Measurements from ENCODE around the gene MAOA.

Gene MAOA

DNA sequence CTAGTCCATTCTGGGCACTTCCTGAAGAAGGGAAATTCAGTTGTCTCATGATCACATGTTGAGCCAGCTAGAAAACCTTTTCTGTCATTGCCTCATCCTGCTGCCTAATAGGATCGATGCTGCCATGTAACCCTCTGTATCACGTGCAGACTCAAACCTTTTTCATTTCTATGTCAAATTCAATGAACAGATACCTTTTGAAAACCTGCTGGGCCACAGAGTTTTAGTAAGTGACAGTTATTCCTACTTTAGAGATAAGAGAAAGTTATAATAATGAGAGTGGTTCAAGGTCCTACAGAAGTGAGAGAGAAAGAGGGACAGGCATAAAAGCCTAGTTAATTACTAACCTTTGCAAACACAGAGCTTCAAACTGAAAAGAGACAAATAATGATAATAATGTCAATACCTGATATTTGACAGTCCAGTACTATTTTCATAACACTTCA lies 46.0 kb downstream of the MAOA start:
- no peak overlapping the region for H3K27ac Mint-ChIP-seq
- H3K4me3 Mint-ChIP-seq, result no peak overlapping the region
- no peaks in the 10 kb centered on the region for H3K27me3 Mint-ChIP-seq (ENCODE audit: low read depth, poor library complexity)

DNA sequence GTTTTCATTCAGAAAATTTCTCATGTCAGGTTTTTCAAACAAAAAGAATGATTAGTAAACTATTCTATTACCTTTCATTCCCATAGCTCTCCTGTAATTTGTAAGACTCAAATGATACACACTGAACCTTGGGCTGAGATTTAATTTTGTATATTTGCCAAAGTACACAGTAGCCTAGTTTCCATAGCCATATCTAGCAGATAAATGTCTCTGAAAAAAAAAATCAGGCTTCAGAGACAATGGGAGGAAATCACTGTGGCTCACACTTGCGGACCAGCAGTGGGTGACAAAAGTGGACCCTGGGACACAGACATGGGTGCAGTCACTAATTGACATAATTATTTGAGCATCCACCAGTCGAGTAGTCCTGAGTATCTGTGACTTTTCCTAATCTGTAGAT lies 46.6 kb downstream of the MAOA start:
- H3K27me3 Mint-ChIP-seq (ENCODE audit: low read depth, poor library complexity), result no peaks in the 10 kb centered on the region
- H3K36me3 Mint-ChIP-seq (ENCODE audit: low read depth), result no peaks in the 10 kb centered on the region
- H3K4me1 Mint-ChIP-seq, result peaks cover 10% of the 10 kb centered on the region
- H3K9me3 Mint-ChIP-seq, result no peaks in the 10 kb centered on the region
- TF ChIP-seq, protein P1, sequence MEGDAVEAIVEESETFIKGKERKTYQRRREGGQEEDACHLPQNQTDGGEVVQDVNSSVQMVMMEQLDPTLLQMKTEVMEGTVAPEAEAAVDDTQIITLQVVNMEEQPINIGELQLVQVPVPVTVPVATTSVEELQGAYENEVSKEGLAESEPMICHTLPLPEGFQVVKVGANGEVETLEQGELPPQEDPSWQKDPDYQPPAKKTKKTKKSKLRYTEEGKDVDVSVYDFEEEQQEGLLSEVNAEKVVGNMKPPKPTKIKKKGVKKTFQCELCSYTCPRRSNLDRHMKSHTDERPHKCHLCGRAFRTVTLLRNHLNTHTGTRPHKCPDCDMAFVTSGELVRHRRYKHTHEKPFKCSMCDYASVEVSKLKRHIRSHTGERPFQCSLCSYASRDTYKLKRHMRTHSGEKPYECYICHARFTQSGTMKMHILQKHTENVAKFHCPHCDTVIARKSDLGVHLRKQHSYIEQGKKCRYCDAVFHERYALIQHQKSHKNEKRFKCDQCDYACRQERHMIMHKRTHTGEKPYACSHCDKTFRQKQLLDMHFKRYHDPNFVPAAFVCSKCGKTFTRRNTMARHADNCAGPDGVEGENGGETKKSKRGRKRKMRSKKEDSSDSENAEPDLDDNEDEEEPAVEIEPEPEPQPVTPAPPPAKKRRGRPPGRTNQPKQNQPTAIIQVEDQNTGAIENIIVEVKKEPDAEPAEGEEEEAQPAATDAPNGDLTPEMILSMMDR (IDR thresholded peaks at IDR 0.05), result no peak
- DNase-seq, result no peak
- H3K4me3 Mint-ChIP-seq, result no peak overlapping the region
- H3K27ac Mint-ChIP-seq, result no peak overlapping the region

More for the DNA sequence above, 46.0 kb downstream of the MAOA start:
- H3K9me3 Mint-ChIP-seq, result no peaks in the 10 kb centered on the region
- H3K4me1 Mint-ChIP-seq, result peaks cover 10% of the 10 kb centered on the region
- H3K36me3 Mint-ChIP-seq (ENCODE audit: low read depth), result no peaks in the 10 kb centered on the region
- no peak for DNase-seq
- TF ChIP-seq, protein P1 (IDR thresholded peaks at IDR 0.05), result no peak

DNA sequence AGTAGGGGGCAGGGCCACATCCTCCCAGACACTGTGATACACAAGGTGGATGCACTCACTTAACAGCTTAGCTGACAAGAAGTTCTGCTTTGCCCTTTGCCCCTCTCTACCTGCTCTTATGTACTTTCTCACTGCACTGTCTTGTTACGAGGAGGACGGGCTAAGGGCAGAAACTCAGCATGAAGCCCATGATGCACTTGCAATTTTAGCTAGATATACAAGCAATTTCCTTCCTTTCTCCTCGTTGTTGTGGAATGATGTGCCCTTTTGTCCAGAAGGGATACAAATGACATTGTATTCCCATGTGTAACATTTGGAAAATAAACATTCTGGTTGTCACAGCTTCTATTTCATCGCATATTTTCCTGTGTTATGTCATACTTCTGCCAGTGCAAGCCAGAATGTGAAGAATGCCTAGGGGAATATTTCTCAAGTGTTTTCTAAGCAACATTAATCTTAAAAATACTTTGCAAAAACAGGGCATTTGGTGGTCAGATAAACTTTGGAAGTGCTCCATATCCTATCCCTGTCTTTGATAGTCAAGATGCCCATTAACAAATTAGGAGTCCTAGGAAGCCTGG lies 47.2 kb downstream of the MAOA start:
- Mint-ChIP-seq H3K9me3 (no peaks in the 10 kb centered on the region), H3K36me3 (ENCODE audit: low read depth) (no peaks in the 10 kb centered on the region), H3K4me3 (no peak overlapping the region), H3K27ac (no peak overlapping the region), H3K27me3 (ENCODE audit: low read depth, poor library complexity) (no peaks in the 10 kb centered on the region), H3K4me1 (peaks cover 10% of the 10 kb centered on the region)
- TF ChIP-seq, protein P1 (IDR thresholded peaks at IDR 0.05), result no peak
- DNase-seq, result no peak

DNA sequence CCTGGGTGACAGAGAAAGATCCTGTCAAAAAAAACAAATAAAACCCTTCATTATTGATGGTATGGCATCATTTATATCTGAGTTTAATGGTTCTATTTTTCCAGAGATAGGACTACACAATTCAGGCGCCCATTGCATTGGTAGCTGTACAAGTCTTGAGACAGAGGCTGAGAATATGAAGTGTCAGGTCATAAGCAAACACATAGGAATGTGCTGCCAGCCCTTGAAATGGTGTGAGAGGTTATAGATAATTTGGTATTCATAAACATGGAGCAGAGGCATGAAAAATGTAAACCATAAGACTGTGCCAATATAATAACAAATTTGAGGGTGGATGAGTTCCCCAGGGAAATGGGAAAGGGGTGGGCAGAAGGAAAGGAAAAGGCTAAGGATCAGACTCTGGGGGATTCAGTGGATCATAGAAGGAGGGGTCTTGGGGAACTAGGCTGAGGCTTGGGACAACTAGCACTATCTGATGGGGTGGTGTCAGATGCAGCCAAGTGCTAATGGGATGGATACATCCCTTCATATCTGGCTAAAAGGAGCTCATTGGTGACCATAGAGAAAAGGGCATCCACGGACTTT lies 50.8 kb downstream of the MAOA start:
- no peak overlapping the region for H3K4me3 Mint-ChIP-seq
- no peak overlapping the region for H3K27ac Mint-ChIP-seq
- peaks cover 5% of the 10 kb centered on the region for H3K9me3 Mint-ChIP-seq
- DNase-seq, result no peak
- H3K4me1 Mint-ChIP-seq, result peaks cover 5% of the 10 kb centered on the region
- TF ChIP-seq, protein P1 (IDR thresholded peaks at IDR 0.05), result no peak
- H3K36me3 Mint-ChIP-seq (ENCODE audit: low read depth), result no peaks in the 10 kb centered on the region
- no peaks in the 10 kb centered on the region for H3K27me3 Mint-ChIP-seq (ENCODE audit: low read depth, poor library complexity)

DNA sequence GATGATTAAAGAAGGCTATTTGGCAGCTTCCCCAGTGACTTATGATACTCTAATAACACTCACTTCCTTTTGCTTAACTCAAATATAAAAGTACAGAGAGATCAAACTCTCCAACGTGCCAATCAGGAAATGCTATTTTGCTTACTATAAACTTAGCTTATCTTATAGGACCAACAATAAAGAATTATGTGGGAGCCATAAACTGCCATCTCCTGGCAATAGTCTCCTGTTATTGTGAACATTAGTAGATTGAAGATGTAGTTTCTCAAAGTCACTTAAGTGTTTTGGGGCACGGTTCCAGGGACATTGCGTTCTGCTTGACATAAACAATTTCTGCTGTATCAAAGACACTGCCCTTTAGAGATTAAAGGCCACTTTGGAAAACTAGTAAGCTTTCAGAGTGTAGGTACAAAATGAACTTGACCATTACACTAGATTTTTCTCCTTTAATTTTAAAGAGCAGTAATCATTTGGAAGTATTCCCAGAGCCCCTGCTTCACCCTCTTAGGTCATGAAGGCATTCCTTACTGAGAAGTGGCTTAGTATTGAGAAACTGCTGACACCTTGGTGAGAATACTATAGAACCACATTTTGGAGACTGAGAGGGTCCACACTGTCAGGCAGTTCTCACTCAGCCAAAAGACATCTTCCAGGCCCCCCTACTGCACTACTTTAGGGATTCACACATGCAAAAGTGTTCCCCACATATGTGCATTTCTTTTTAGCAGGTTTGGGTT lies 51.9 kb downstream of the MAOA start:
- no peak overlapping the region for H3K4me3 Mint-ChIP-seq
- DNase-seq, result no peak
- H3K27me3 Mint-ChIP-seq (ENCODE audit: low read depth, poor library complexity), result no peaks in the 10 kb centered on the region
- TF ChIP-seq, protein P1 (IDR thresholded peaks at IDR 0.05), result no peak
- H3K27ac Mint-ChIP-seq, result no peak overlapping the region
- peaks cover 5% of the 10 kb centered on the region for H3K4me1 Mint-ChIP-seq
- peaks cover 11% of the 10 kb centered on the region for H3K9me3 Mint-ChIP-seq
- no peaks in the 10 kb centered on the region for H3K36me3 Mint-ChIP-seq (ENCODE audit: low read depth)

Data from nephron progenitor cell (in vitro differentiated cells).